T-helper 22 cell (primary cell): Measurements from ENCODE around the gene TUB.

Source experiments
- DNase-seq: peaks from one replicate; pipeline ENCODE4 v3.0.0-alpha.2; 2020; ENCODE audit warnings: low read depth

TUB gene

GRCh38 chr11:8080674-8081590 is at the start of gene TUB:
Gene TUB (plus strand): TSS chr11:8081211. CDS start chr11:8081511, 300 bp downstream.
- DNase-seq: no peak

DNA sequence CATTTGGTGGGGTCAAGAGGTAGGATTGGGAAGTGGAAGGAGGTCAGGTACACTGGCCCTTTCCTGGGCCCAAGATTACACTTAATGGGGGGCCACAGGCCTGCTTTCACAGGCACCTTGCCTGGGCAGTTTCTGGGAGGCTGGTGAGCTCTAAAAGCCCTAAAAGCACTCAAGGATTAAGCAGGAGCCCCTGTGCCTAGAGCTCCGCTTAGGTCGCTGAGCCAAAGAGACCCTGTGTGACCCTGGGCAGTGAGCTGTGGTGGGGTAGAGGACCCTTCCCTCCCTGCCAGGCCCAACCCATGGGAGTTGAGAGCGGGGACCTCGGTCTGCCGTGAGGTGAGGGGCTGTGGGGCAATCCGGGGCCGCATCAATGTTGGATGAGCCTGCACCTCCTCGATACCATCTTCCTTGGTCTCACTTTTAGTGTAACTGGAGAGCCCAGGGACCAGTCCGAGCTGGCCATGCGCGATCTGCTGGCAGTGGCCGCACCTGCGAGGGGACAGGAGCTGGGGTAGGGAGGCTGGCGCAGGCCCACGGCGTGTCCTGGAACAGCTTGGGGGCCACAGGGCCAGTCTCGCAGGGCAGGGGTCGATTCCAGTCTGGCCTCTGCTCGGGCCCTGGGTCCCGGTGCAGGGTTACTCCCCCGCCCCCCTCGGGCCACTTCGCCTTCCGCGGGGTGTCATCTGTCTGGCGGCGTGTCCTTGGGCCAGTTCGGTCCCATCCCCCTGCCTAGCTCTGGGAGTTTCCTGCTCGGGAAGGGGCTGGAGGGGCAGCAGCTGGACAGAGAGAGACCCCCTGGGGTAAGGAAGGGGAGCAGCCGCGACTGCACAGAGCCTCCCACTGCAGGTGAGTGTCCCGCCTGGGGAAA is 49.5 kb upstream of the TUB start:
- no peak for DNase-seq

GRCh38 chr11:8032122-8032521 is 48.9 kb upstream of the TUB start:
- no peak for DNase-seq

- DNase-seq: no peak
Observed at GRCh38 chr11:8032576-8033304, 48.3 kb upstream of the TUB start.

DNA sequence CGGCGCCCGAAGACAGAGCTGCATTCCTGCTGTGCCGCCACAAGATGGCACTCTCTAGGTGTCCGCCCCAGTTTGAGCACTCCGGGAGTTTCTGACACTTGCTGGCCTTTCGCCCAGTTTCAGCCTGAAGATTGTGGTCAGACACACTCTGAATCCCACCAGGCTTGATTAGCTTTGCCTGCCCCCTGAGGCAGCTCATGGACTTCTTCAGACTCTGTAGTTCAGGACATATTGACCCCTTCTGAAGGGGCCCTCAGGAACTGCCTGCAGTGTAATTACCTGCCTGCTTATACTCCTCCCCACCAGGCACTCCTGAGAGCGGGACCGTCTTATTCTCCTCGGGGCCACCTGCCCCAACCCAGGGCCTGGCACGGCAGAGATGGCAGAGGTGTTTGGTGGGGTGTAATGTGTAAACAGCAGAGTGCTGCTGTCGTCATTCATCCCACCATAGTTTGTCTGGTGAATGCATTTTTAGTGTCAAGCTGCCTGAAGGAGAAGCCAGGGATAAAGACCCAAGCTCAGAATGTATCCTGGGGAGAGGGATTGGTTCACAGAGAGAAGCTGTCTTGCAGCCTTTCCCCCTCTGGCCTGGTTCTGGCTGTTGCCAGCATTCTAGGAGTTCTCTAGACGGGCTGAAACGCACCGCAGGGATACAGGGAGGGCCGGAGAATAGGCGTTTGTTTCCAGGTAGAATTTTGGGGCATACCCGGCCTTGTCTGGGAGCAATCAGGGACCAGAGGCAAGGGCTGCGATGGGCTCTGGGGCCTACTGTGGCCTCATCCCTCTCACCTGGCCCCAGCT is 47.5 kb upstream of the TUB start:
- no peak for DNase-seq

- DNase-seq: no peak
Observed at GRCh38 chr11:8034106-8034585, 46.9 kb upstream of the TUB start.

- DNase-seq: no peak
Observed at GRCh38 chr11:8034604-8035190, 46.3 kb upstream of the TUB start.

DNA sequence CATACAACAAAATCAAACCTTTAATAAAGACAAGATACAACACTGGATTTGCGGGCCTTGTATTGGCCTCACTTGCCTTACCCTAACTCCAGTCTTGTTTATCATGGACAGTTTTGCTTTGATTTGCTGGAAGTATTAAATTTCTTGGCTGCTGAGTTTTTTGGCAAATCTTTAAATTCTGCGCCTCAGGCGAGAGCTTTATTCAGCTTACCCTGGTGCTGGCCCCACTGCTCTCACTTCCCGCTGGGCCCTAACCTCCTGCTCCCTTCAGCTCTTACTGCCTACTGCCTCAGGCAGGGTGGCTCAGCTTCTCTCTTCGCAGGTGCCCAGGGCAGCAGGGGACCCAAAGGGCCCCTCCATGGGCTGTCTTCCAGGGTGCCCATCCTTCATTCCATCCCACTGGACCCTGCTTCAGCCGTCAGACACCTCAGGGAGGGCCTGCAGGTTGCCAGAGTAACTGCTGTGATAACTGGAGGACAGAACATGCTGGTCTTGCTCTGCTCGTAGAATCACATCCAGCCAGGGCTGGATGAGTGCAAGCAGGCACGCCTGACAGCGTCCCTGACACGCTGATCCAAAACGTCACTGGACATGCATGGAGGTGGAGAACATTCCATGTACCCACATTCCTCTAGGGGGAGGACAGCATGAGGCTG is 45.7 kb upstream of the TUB start:
- no peak for DNase-seq

- no peak for DNase-seq
Observed at GRCh38 chr11:8036002-8036802, 44.8 kb upstream of the TUB start.

- DNase-seq: no peak
Observed at GRCh38 chr11:8036986-8037385, 44.0 kb upstream of the TUB start.

DNA sequence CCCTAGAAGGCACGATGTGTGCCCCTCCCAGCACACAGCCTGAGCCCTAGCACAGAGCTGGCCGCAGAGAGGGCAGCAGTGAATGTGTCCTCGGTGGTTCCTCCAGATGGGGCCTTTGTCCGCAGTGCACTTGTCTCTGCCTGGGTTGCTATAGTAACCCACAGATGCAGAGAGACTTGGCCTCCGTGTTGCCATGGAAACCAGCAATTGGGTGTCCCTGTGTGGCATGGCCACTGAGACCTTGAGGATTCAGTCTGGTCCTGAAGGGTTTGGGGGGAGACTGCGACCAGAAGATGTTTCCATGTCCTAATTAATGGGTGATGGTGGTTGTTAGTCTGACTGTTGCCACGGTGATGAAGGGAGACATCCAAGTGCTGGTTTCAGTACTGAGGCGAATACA is 42.6 kb upstream of the TUB start:
- DNase-seq: no peak

GRCh38 chr11:8038811-8039529 is 42.0 kb upstream of the TUB start:
- no peak for DNase-seq

- no peak for DNase-seq
Observed at GRCh38 chr11:8039530-8040260, 41.3 kb upstream of the TUB start.

GRCh38 chr11:8040261-8040920 is 40.6 kb upstream of the TUB start:
- DNase-seq: no peak

DNA sequence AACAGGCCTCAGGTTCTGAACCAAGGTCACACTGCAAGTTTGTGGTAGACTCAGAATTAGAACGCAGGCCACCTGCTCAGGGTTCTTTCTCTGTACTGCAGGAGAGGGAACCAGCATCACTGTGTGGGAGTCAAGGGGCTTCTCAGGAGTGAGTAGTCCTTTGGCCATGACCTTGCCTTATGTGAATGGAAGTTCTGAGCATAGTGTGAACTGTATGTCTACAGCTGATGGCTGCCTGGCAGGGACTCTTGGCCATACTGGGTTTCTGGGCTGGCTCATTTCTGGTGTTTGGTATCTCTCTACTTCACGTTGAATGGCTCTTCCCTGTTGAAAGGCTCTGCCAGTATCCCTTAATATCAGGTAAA is 40.1 kb upstream of the TUB start:
- DNase-seq: no peak

- DNase-seq: no peak
Observed at GRCh38 chr11:8041576-8041975, 39.4 kb upstream of the TUB start.

DNA sequence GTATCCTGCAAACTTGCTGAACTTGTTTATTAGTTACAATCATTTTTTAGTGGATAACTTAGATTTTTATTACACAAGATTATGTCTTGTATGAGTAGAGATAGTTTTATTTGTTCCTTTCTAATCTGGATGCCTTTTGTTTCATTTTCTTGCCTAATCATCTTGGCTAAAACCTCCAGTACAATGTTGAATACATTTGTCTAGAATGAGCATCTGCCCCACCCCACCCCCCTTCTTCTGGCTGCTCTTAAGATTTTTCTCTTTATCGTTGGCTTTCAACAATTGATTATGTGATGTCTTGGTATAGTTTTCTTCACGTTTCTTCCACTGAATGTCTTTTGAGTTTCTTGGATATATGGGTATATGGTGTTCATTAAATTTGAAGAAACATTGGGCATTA is 37.3 kb upstream of the TUB start:
- no peak for DNase-seq

GRCh38 chr11:8045839-8046238 is 35.2 kb upstream of the TUB start:
- no peak for DNase-seq
